Keratinocyte (primary cell): ENCODE results near the gene PCDHAC2. TPM values are rescaled to one million over a fixed set of nuclear protein-coding genes. Genes with fewer than 3 reads are reported as not detected.

Source experiments
- DNase-seq: peaks from one replicate; pipeline ENCODE4 v3.0.0-alpha.2; 2011; ENCODE audit warnings: low read depth, missing footprints, low spot score
- FAIRE-seq: peaks from 2 replicates; lab custom pipeline; 2011; peaks lifted over from hg19 to GRCh38; lab: Jason Lieb, UNC
- H2AFZ ChIP-seq: 2 replicates; pipeline ENCODE4 v1.6.0; 2012; ENCODE audit warnings: low read length, control low read depth, inconsistent platforms; ENCODE audit not compliant: control insufficient read depth
- H3K27ac ChIP-seq: 2 replicates; pipeline ENCODE4 v1.5.1; 2011; ENCODE audit warnings: low read length; ENCODE audit not compliant: control insufficient read depth, insufficient read depth
- H3K27me3 ChIP-seq: 3 replicates; pipeline ENCODE4 v1.6.0; 2011; ENCODE audit warnings: low read length; ENCODE audit not compliant: control insufficient read depth, insufficient read depth; ENCODE audit errors: extremely low read depth
- H3K36me3 ChIP-seq, 2 experiments: 2 replicates in 1 of 2; 3 replicates in 1 of 2; pipeline ENCODE4 v1.5.1; 2011; ENCODE audit warnings: low read length in 2 of 2, mild to moderate bottlenecking in 1 of 2; ENCODE audit not compliant: control insufficient read depth in 2 of 2, insufficient read depth in 2 of 2; ENCODE audit errors: extremely low read depth in 1 of 2
- H3K4me1 ChIP-seq: 3 replicates; pipeline ENCODE4 v1.5.1; 2011; ENCODE audit warnings: low read length; ENCODE audit not compliant: control insufficient read depth, insufficient read depth; ENCODE audit errors: extremely low read depth
- H3K4me2 ChIP-seq: 3 replicates; pipeline ENCODE4 v1.6.0; 2011; ENCODE audit warnings: low read depth, low read length; ENCODE audit not compliant: control insufficient read depth, insufficient read depth; ENCODE audit errors: extremely low read depth
- H3K4me3 ChIP-seq, 3 experiments: fragments of 200-600 bp in 1 of 3; sonication (generic) in 1 of 3; 2 replicates in 2 of 3; 3 replicates in 1 of 3; pipeline ENCODE4 v1.5.1; 2011 to 2016; ENCODE audit warnings: low read length in 3 of 3, mild to moderate bottlenecking in 3 of 3, control low read depth in 2 of 3, inconsistent platforms in 1 of 3, low read depth in 1 of 3, mixed read lengths in 1 of 3, mixed run types in 1 of 3, moderate library complexity in 1 of 3; ENCODE audit not compliant: control insufficient read depth in 2 of 3, insufficient read depth in 2 of 3; ENCODE audit errors: extremely low read depth in 1 of 3
- H3K79me2 ChIP-seq: 2 replicates; pipeline ENCODE4 v1.6.0; 2012; ENCODE audit warnings: low read length; ENCODE audit not compliant: control insufficient read depth, insufficient read depth
- H3K9ac ChIP-seq: 3 replicates; pipeline ENCODE4 v1.6.0; 2011; ENCODE audit warnings: low read length; ENCODE audit not compliant: control insufficient read depth, insufficient read depth; ENCODE audit errors: extremely low read depth
- H3K9me1 ChIP-seq: 3 replicates; pipeline ENCODE4 v1.6.0; 2011; ENCODE audit warnings: low read length; ENCODE audit not compliant: control insufficient read depth, insufficient read depth; ENCODE audit errors: extremely low read depth
- H3K9me3 ChIP-seq: 2 replicates; pipeline ENCODE4 v1.5.1; 2012; ENCODE audit warnings: low read depth, low read length; ENCODE audit not compliant: control insufficient read depth
- H4K20me1 ChIP-seq: 3 replicates; pipeline ENCODE4 v1.6.0; 2011; ENCODE audit warnings: low read length; ENCODE audit not compliant: control insufficient read depth, insufficient read depth; ENCODE audit errors: extremely low read depth
- CTCF ChIP-seq, 3 experiments: IDR thresholded peaks in 1 of 3; conservative IDR thresholded peaks in 1 of 3; optimal IDR thresholded peaks in 1 of 3; 2 replicates in 2 of 3; 3 replicates in 1 of 3; pipeline versions ENCODE3 to v1.5.1; 2011; ENCODE audit warnings: low read length in 3 of 3, mild to moderate bottlenecking in 3 of 3, moderate library complexity in 2 of 3, control low read depth in 1 of 3, inconsistent platforms in 1 of 3; ENCODE audit not compliant: insufficient read depth in 2 of 3; ENCODE audit errors: extremely low read depth in 1 of 3
- EZH2 ChIP-seq: IDR thresholded peaks from one replicate; pipeline ENCODE4 v1.6.1; 2012; ENCODE audit warnings: inconsistent platforms, mild to moderate bottlenecking, low read length, moderate library complexity
- dilution Hi-C: fragments of 300-500 bp; cut with MboI; formaldehyde crosslinking; loops from one replicate; pipeline ENCODE4 v1.7.0; 2020; ENCODE audit warnings: low sequenced_read_pairs; ENCODE audit not compliant: extremely low pct_ligation_motif_present
- polyA plus RNA-seq, 5 experiments: library from polyadenylated mRNA; depleted of rRNA in 3 of 5; stranded (reverse) in 3 of 5; stranded (forward) in 1 of 5; unstranded in 1 of 5; fragments of >200 nt; gene quantifications; 1 replicate in 1 of 5; 2 replicates in 3 of 5; 3 replicates in 1 of 5; pipeline versions ENCODE4 v1.2.1 to v1.2.3, GENCODE V29; 2011 to 2012; ENCODE audit warnings: missing spikeins in 2 of 5, low read depth in 1 of 5, low replicate concordance in 1 of 5

The PCDHAC2 gene
- polyA plus RNA-seq, 1 donor (not counting 4 experiments of a cell fraction or from before 2014, with no cell fraction given): 2.1 TPM

- dilution Hi-C loops: no loop called here
- peaks cover 3% of the 10 kb centered on the region for H3K4me1 ChIP-seq
- no peaks in the 10 kb centered on the region for H3K9me1 ChIP-seq
- no peaks in the 10 kb centered on the region for H3K9me3 ChIP-seq
- FAIRE-seq (no peak), DNase-seq (no peak)
- H3K79me2 ChIP-seq: no peaks in the 10 kb centered on the region
- TF ChIP-seq EZH2 (no peak), CTCF (optimal IDR thresholded peaks at IDR 0.05 in 1 of 3, IDR thresholded peaks at IDR 0.05 in 1 of 3, conservative IDR thresholded peaks at IDR 0.05 in 1 of 3; ENCODE audit: extremely low read depth in 1 of 3, insufficient read depth in 2 of 3, low read length in 3 of 3) (no peak)
- H3K27me3 ChIP-seq: peaks cover 23% of the 10 kb centered on the region
- no peak overlapping the region for H3K9ac ChIP-seq
- H2AFZ ChIP-seq: peak overlapping the region; percentile 76
- peak overlapping the region in 1 of 3 experiments; percentile 53 for H3K4me3 ChIP-seq
- no peaks in the 10 kb centered on the region for H4K20me1 ChIP-seq
- peak overlapping the region; percentile 71 for H3K4me2 ChIP-seq
- H3K36me3 ChIP-seq: no peaks in the 10 kb centered on the region
- no peak overlapping the region for H3K27ac ChIP-seq
These were observed 1.1 kb downstream of the PCDHAC2 start for GRCh38 chr5:140967226-140967893.

- Histone ChIP-seq H3K9me1 (no peaks in the 10 kb centered on the region), H3K79me2 (no peaks in the 10 kb centered on the region), H3K4me3 (no peak overlapping the region), H3K27me3 (peaks cover 23% of the 10 kb centered on the region), H3K9me3 (no peaks in the 10 kb centered on the region), H3K4me2 (no peak overlapping the region), H3K27ac (no peak overlapping the region), H4K20me1 (no peaks in the 10 kb centered on the region), H3K4me1 (peaks cover 3% of the 10 kb centered on the region), H2AFZ (no peak overlapping the region), H3K36me3 (no peaks in the 10 kb centered on the region), H3K9ac (no peak overlapping the region)
- no peak for FAIRE-seq
- dilution Hi-C loops: no loop called here
- DNase-seq: no peak
- no peak for TF ChIP-seq EZH2
- no peak for TF ChIP-seq CTCF (optimal IDR thresholded peaks at IDR 0.05 in 1 of 3, IDR thresholded peaks at IDR 0.05 in 1 of 3, conservative IDR thresholded peaks at IDR 0.05 in 1 of 3; ENCODE audit: extremely low read depth in 1 of 3, insufficient read depth in 2 of 3, low read length in 3 of 3)
These were observed 3.6 kb downstream of the PCDHAC2 start for GRCh38 chr5:140969880-140970279.
